BJ (cell line): ENCODE data around the gene ERICH3. TPM values are rescaled to one million over a fixed set of nuclear protein-coding genes. Genes with fewer than 3 reads are reported as not detected.
"Not testable (repeated sequence)": the region's sequence is repeated elsewhere in the genome, so short reads cannot be mapped to it uniquely, and the experiment has no call there.

Source experiments
- CTCF ChIA-PET: fragments of 350-600 bp; formaldehyde crosslinking; extraction: SDS; loops from one replicate; lab custom pipeline; 2021; ENCODE audit warnings: antibody characterized with exemption, inconsistent platforms; lab: Yijun Ruan, JAX
- POLR2A ChIA-PET: fragments of 300-600 bp; sonication (Branson Sonifier 250); formaldehyde crosslinking; extraction: SDS; loops from one replicate; lab custom pipeline; 2021; ENCODE audit warnings: antibody characterized with exemption; lab: Charles Lee
- DNase-seq: peaks from one replicate; pipeline ENCODE4 v3.0.0-alpha.2; 2011; ENCODE audit warnings: low read depth
- H3K27me3 ChIP-seq: 2 replicates; pipeline ENCODE4 v1.6.0; 2011; ENCODE audit warnings: low read length; ENCODE audit not compliant: control insufficient read depth, insufficient read depth
- H3K36me3 ChIP-seq: 2 replicates; pipeline ENCODE4 v1.5.1; 2011; ENCODE audit warnings: low read length; ENCODE audit not compliant: control insufficient read depth, insufficient read depth
- H3K4me3 ChIP-seq: 2 replicates; pipeline ENCODE4 v1.5.1; 2011; ENCODE audit warnings: low read depth, mild to moderate bottlenecking, control low read depth, low read length
- polyA plus RNA-seq: library from polyadenylated mRNA; depleted of rRNA; stranded (reverse); fragments of >200 nt; gene quantifications from 2 replicates; pipeline ENCODE4 v1.2.3, GENCODE V29; 2011
- TF ChIP-seq, protein P1 (sequence below): IDR thresholded peaks from 2 replicates; pipeline ENCODE4 v1.5.1; 2011; ENCODE audit warnings: low read depth, mild to moderate bottlenecking, control low read depth, inconsistent platforms, low read length, moderate library complexity; ENCODE audit not compliant: insufficient read depth

The ERICH3 gene
- polyA plus RNA-seq, 1 experiment, result not detected

DNA sequence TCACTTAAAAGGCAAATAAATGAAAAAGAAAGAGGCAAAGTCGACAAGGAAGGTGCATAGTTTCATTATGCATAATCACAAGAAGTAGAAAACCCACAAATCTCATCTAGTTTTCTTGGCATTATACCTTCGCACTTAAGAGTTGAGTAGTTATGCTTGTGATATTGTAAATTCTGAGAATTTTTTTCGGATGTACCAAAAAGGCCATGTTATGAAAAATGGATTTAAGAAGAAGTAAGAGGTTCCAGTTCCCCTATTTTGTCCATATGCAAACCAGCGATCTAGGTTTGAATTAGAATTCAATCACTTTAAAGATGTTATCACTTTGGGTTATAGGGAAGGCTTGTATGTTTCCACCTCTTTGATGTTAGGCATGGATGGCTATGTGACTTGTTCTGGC is 7.9 kb upstream of the ERICH3 start:
- no peak for DNase-seq
- Histone ChIP-seq H3K36me3 (no peaks in the 10 kb centered on the region), H3K4me3 (no peak overlapping the region), H3K27me3 (no peaks in the 10 kb centered on the region; the same call in 1 of the 2 replicates)
- POLR2A ChIA-PET, result no interaction called here
- TF ChIP-seq, protein P1, sequence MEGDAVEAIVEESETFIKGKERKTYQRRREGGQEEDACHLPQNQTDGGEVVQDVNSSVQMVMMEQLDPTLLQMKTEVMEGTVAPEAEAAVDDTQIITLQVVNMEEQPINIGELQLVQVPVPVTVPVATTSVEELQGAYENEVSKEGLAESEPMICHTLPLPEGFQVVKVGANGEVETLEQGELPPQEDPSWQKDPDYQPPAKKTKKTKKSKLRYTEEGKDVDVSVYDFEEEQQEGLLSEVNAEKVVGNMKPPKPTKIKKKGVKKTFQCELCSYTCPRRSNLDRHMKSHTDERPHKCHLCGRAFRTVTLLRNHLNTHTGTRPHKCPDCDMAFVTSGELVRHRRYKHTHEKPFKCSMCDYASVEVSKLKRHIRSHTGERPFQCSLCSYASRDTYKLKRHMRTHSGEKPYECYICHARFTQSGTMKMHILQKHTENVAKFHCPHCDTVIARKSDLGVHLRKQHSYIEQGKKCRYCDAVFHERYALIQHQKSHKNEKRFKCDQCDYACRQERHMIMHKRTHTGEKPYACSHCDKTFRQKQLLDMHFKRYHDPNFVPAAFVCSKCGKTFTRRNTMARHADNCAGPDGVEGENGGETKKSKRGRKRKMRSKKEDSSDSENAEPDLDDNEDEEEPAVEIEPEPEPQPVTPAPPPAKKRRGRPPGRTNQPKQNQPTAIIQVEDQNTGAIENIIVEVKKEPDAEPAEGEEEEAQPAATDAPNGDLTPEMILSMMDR, result no peak
- CTCF ChIA-PET, result interaction anchor here (2.8 kb wide), 1 partner anchor 8 kb away, joined by 15 read pairs; no protein-coding TSS in a partner anchor

DNA sequence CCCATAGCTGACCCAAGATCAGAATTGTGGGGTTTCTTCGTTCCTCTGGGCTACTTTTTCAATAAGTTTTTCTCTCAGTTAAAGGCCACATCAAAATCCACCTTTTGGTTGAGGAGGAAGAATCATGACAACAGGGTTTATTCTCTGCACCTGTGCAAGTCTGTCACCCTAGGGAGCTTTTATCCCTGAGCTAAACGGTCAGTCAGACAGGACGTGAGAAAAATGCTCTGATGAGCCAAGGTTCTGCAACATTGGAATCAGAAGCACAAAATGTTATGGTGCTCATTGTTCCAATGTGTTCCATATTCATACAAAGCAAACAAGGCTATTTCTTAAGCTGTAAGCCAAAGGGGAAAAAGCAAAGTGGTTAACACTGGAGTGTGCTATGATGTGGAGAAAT is 7.4 kb upstream of the ERICH3 start:
- CTCF ChIA-PET, result interaction anchor here (2.8 kb wide), 1 partner anchor 9 kb away, joined by 15 read pairs; no protein-coding TSS in a partner anchor
- Histone ChIP-seq H3K36me3 (no peaks in the 10 kb centered on the region), H3K27me3 (no peaks in the 10 kb centered on the region; the same call in 1 of the 2 replicates), H3K4me3 (no peak overlapping the region)
- no peak for DNase-seq
- POLR2A ChIA-PET, result no interaction called here
- TF ChIP-seq, protein P1, result no peak

DNA sequence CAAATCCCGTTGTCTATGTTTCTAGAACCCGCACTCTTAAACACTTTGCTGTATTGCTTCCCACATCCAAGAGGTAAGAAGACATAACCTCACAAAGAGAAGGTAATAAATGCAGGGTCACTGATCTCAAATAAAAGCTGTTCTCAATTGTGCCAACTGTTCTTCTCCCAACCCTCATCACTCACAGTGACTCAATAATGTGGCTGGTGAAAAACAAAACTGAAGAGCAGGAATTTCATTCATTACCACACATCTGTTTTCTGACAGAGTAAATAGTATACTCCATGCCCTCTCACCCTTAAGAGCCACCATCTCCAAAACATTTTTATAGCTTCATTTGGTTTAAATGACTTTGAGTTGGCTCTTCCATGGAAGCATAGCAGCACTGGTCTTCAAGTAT is 6.2 kb upstream of the ERICH3 start:
- Histone ChIP-seq H3K27me3 (no peaks in the 10 kb centered on the region; the same call in 1 of the 2 replicates), H3K4me3 (no peak overlapping the region), H3K36me3 (no peaks in the 10 kb centered on the region)
- ChIA-PET POLR2A (no interaction called here), CTCF (interaction anchor here (2.8 kb wide), 1 partner anchor 10 kb away, joined by 15 read pairs; no protein-coding TSS in a partner anchor)
- TF ChIP-seq, protein P1, result no peak
- no peak for DNase-seq

DNA sequence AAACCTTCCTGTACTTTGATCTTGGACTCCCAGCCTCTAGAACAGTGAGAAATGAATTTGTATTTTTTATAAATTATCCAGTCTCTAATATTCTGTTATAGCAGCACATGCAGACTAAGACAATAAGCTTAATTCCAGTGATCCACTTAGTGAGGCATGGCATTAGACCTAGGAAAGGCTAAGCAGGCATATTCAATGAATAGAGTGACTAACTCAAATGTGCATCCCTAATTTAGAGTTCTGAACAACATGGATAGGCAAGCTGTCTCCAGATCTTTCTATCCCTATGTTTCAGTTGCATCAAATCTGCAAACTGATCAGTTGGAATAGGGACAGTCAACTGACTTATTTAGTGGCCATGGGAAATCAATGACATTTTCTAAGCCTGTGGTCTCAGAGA is 4.3 kb upstream of the ERICH3 start:
- DNase-seq, result no peak
- POLR2A ChIA-PET, result no interaction called here
- Histone ChIP-seq H3K4me3 (no peak overlapping the region), H3K36me3 (no peaks in the 10 kb centered on the region), H3K27me3 (peaks cover 3% of the 10 kb centered on the region; the same call in 1 of the 2 replicates)
- TF ChIP-seq, protein P1, result no peak
- CTCF ChIA-PET, result no interaction called here

DNA sequence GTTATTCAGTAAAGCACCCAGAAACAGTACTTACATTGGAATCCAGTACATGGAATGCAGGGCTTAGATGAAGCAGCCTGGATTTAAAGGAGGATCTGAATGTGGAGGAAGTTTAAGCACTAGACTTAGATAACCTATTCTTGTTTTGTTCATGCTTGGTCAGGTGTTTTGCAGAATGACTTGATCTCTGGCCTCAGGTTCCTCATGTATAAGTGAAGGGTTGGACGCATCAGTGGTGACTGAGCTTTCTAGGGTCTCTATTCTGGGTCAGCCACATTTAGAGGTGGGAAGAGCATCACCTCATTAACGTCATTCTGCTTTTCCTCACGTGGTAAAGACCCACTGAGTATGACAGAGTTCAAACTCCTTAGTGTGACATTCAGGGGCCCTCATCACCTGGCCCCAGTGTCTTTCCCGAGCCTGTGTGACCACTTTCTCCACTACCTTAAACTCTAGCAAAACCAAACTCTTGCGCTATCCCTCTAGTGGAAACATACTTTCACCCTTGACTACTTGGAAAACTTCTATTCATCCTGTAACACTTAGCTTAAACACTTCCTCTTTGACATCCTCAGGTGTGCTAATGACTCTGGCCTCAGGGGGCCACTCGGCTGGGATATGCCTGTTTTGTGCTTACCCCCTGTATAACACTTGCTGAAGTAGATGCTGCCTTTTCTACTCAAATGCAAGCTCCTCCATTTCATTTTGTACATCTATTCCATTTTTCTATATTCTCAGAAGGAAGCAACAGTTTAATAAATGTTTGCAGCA is 871 bp upstream of the ERICH3 start:
- no peaks in the 10 kb centered on the region for H3K36me3 ChIP-seq
- peaks cover 3% of the 10 kb centered on the region; the same call in 1 of the 2 replicates for H3K27me3 ChIP-seq
- POLR2A ChIA-PET, result no interaction called here
- DNase-seq, result no peak
- CTCF ChIA-PET, result interaction anchor here (0.8 to 2.4 kb wide), 2 partner anchors 15 to 16 kb away, joined by 3 to 9 read pairs; no protein-coding TSS in a partner anchor
- TF ChIP-seq, protein P1, result no peak
- no peak overlapping the region for H3K4me3 ChIP-seq

DNA sequence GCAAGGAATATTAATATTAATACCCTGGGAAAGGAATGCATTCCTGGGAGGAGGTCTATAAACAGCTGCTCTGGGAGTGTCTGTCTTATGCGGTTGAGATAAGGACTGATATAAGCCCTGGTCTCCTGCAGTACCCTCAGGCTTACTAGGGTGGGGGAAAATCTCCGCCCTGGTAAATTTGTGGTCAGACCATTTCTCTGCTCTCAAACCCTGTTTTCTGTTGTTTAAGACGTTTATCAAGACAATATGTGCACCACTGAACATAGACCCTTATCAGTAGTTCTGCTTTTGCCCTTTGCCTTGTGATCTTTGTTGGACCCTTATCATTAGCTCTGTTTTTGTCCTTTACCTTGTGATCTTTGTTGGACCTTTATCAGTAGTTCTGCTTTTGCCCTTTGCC is 2.7 kb downstream of the ERICH3 start:
- H3K4me3 ChIP-seq, POLR2A ChIA-PET, DNase-seq, H3K36me3 ChIP-seq, H3K27me3 ChIP-seq, CTCF ChIA-PET: not testable (repeated sequence)
